COLO829 (cell line): Measurements from ENCODE around the gene NCOA5.

ENCODE experiments used
- DNase-seq: peaks from one replicate; pipeline ENCODE4 v3.0.0; 2012; ENCODE audit warnings: low spot score

The NCOA5 gene

GRCh38 chr20:46017272-46017671, 72.5 kb downstream of the NCOA5 start:
- no peak for DNase-seq

- DNase-seq = no peak
Measured at GRCh38 chr20:46014517-46015396, 75.0 kb downstream of the NCOA5 start.

- no peak for DNase-seq
Measured at GRCh38 chr20:46013829-46014516, 75.8 kb downstream of the NCOA5 start.

- DNase-seq = no peak
Measured at GRCh38 chr20:46013322-46013828, 76.4 kb downstream of the NCOA5 start.

- no peak for DNase-seq
Measured at GRCh38 chr20:46012921-46013320, 76.8 kb downstream of the NCOA5 start.

- peak; percentile 95 for DNase-seq
Measured at GRCh38 chr20:46011631-46012482, 77.9 kb downstream of the NCOA5 start.
